HG02798 (cell line): ENCODE measurements around the gene GLIS1.

Source experiments
- ATAC-seq: cut with Tn5 transposase; IDR thresholded peaks from one replicate; pipeline ENCODE4 v1.9.1; 2021; ENCODE audit warnings: mild to moderate bottlenecking; ENCODE audit not compliant: unreplicated experiment, poor library complexity

GLIS1 gene

DNA sequence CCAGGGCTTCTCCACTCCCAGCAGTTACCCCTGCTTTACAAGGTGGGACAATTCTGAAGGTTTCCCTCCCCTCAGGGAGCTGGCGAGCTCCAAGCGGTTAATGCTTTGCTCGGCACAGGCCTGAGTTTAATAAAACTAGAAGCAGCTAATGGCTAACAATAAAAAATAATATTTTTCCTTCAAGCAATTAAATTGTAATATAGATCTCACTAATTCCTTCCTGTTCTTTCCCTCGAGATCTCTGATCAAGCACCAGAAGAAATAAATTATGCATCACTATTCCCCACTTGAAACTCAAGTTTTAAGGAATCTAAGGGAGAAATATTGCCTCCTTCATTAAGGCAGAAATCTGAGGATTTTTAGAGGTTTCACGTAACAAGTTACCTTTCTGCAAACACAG lies 42.9 kb downstream of the GLIS1 start:
- ATAC-seq, result no peak

DNA sequence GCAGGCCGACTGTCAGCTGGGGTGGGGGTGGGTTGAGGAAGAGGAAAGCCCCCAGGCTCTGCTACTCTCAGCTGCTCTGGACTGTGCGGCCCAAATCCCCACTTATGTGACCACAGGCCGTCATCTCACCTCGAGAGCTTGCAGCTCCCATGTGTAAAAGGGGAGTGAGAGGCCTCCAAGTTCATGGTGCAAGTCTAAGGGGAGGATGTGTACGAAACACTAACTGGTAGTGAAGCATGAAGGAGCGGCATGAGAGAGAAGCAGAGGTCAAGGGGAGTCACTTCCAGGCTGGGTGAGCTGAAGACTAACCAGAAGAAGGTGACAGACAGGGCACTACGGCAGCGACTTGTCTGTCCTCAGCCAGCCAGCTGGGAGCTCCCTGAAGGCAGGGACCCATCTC lies 43.8 kb downstream of the GLIS1 start:
- ATAC-seq, result no peak

DNA sequence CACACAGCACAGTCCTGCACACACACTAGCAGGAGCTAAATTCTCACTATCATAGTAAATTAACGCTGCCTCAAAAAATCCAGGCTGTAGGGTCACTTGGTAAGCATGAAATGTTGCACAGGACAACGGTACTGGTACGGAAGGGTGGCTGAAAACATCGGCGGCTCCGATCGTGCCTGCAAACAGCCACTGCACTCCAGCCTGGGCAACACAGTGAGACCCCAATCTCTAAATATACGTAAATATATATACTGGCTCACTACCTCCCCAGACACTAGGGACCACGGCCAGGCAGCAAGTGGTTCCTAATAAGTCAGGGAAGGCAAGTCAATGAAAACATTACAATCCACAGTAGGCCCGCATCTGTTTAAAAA lies 44.3 kb downstream of the GLIS1 start:
- ATAC-seq, result no peak

DNA sequence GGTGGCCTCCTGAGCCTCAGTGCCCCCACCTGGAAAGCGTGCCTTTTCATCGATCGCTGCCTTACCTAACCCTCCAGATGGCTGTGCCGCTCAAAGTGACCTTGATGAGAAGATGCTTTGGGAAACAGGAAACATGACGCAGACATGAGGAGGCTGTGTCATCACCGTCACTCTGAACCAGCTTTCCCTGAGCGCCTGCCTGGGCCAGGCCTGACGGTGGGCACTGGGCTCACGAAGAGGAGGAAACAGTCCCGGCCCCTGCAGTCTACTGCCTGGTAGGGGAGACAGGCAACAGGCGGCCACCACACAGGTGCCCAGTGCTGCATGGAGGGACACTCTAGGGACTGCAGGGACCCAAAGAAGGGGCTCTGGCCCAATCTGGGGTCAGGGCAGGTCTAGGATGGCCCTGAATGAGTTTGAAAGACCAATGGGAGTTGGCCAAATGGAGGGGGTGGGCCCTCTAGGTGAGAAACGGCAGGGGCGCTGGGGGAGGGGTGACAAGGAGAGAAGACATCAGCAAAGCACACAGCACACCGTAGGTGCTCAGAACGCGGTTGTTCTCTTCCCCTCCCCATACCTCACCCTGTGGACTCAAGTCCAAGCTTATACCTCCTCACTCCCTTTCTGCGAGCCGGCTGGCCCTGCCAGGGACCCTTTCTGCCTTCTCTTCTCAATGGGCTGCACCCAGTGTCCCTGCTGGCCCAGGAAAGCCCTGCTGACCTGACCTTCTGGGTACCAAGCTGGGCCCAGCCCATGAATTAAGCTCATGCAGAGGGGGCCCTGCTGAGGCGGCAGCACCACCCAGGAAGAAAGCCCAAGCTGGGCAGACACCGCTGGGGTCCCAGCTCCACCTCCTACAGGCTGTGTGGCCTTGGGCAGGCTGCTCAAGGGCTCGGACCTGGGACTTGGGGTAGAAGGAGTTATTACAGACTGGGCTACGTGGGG lies 44.9 kb downstream of the GLIS1 start:
- ATAC-seq, result no peak

DNA sequence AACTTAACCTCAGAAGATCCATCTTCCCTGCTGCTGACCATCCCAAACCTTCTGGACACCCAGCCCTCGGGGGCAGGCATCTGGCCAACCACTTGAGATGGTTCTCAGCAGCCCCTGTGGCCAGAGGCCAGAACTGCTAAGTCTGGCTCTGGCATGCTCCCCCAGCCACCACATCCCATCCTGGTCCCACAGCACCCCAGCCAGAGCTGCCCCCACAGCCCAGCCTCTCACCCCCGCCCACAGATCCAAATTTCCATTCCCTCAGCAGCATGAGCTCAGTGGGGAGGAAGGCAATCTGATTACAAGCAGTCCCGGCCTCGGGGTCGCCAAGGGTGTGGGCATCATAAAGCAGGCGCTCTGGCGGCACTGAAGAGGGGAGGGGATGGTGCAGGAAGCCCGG lies 45.6 kb downstream of the GLIS1 start:
- ATAC-seq, result no peak

DNA sequence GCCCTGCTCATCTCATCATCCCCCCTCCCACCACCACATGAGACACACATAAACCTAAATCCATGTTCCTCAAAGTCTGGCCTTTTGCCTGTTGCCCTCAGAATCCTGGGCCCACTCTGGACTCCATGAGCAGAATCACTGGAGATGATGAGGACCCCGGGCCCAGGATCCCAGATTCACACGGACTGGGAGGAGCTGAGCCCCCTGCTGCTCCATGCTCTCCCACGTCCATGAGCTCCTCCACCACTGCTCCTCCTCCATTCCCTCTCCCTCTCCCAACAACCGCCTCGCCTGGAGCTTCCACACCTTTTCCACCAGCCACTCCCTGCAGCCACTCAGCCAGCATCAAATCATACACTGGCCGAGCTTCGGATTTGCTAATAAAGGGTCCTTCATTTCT lies 47.6 kb downstream of the GLIS1 start:
- no peak for ATAC-seq

DNA sequence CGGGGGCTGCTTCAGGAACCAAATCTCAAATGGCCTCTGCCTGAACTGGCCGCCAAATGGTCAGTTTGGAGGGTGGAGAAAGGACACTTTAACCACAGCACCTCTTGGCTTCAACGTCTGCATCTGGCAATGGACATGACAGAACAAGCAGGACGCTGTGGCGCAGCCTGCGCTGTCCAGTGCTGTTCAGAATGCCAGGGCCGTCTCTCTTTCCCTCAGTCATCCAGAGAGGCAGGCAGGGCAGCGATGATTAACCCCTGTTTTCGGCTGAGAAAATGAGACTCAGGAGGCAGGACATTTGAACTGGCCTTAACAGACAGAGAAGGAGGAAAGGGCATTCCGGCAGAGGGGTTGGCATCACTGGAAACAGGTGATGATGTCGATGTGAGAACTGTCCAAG lies 48.6 kb downstream of the GLIS1 start:
- ATAC-seq, result no peak

DNA sequence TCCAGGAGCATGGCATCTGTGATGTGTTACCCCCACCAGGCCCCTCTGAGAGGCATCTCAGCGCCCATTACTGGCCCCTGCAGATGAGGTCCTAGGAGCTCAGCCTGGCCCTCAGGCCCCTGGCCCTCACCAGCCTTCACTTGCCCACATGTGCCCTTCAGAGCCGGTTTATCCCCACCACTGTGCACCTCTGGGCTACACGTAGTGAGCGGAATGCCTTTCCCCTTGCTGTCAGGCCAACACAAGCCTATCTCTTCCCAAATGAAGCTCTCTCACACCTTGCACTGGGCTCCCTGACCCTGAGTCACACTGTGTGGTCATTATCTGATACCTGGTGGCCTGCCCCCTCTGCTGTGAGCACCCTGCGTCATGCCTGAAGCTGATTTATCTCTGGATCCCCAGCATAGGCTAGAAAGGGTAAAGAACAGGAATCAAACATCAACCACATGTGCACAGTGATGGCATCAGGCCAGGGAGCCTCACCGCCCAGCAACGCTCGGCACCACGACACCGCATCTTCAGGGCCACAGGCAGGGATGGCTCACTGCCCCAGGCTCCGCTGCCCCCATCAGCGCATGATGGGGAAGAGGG lies 49.1 kb downstream of the GLIS1 start:
- ATAC-seq, result no peak

DNA sequence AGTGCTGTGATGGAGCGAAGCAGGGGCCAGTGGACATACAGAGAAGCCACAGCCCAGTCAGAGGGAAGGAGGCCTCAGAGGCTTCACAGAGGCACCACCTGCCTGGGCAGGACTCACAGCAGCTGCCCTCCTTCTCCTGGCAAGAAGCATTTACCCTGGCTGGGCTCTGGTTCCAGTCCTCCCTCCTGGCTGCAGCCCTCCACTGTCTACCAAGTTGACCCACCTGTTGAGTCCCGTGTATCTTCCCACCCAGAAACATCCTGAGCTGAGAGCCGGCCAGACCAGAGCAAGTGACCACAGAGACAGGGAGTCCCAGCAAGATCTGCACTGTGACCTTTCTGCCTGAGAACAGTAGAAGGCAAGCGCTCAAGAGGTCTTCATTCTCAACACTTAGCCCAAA lies 49.7 kb downstream of the GLIS1 start:
- ATAC-seq, result no peak

DNA sequence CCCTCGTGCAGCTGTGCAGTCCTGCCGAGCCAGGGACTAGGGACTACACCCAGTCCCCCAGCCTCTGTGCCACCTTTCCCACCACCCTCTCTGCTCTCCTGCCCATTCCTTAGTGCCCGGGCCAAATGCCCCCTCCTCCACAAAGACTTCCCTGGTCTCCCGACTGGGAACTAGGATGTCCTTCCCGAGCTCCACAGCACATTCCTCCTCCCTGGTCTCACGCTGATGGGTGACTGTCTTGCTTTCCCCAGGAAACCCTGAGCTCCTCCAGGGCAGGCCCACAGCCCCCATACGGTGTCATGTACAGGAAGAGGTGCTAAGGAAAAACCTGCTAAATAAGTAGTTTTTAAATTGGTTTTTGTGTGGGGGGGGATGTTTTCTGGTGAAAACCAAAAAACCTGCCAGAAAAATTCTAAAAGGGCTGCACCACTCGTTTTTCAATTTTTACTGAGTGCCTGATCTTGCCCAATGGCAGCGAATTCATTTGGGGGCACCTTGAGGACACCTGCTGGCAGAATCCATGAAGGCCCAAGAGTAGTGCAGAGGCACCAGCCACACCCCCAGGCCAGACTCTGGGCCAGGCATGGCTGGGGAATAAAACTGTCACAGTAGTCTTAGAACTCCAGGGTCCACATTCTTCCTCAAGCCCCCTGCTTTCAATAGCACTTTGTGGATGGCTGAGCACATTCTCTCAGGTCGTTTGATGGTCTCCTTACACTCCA lies 50.4 kb downstream of the GLIS1 start:
- ATAC-seq, result no peak

DNA sequence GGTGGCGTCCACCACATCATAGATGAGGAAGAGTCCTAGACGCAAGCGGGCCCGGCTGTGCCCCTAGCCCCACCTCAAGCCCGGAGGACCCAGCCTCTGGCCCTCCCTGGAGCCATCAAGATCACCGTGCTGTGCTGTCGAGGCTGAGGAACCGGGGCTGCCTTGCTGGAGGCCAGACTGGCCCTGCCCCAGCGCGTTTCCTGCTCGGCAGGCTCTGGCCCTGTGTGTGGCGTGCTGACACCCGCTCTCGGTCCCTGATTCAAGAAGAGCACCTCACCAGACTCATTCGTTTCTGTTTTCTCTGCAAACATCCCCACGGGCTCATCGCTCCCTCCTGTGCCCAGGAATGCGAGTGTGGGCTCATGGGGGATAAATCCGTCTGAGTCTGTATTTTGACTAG lies 51.1 kb downstream of the GLIS1 start:
- no peak for ATAC-seq

DNA sequence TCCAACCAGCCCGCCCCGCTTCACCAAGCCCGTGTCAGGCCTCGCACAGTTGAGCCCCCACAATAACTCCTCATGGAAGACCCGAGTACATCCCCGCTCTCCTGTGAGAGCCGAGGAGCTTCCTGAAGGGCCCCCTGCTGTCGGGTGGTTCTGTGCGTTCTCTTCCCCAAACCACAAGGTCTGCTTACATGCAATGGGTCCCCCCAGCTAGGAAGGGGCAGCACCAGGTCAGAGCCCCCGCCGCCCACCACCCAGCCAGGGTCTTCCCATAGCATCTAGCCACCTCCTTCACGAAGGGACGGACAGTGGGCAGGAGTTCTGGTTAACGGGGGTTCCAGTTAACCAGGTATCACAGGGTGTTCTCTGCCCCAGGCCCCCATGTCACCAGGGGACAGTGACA lies 51.5 kb downstream of the GLIS1 start:
- no peak for ATAC-seq

DNA sequence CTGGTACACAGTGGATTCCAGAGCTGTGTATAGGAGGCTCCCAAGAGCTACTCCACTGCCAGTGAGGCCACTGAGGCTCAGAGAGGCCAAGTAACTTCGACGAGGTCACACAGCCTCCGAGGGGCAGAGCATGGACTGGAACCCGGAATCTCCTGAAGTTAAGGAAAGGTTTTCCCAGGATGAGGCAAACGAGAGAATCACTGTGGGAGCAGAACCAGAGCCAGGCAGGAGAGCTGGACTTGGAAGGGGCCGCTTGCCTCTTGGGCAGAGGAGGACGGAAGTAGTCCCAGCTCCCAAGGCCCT lies 52.0 kb downstream of the GLIS1 start:
- no peak for ATAC-seq

DNA sequence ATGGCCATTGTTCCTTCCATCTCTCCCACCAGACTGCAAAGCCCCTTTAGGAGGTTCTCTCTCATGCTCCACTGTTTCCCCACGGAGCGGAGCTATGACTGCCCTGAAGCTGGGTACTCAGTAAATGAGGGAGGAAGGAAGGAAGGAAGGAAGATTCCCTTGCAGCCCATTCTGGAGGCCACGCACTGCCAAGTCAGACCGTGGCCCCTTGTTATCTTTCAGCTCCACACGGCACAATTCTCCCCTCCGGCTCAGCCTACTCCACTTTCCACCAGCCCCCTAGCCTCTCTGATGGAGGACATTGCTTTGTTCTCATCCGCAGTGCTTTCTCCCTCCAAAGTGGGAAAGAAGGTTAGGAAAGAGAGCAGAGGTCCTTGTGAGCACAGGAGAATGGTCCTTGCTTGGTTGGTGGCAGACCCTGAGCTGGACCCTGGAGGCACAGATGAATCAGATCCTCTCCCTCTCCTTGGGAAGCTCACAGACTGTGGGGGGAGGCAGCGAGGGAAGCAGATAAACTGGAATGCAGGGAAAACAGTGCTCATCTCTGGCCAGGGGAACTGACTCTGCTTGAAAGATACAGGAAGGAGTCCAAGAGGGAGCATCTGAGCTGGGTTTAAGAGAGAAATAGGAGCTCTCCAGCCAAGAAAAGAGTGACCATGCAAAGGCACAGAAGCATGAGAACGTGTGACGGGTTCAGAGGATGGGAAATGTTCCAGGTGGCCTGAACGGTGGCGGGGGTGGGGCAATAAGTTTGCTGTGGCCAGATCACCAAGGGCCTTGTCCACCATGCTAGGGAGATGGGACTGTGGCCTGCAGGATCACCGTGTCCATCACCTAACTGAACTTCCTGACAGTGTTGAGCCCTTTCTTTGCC lies 52.6 kb downstream of the GLIS1 start:
- ATAC-seq, result no peak

DNA sequence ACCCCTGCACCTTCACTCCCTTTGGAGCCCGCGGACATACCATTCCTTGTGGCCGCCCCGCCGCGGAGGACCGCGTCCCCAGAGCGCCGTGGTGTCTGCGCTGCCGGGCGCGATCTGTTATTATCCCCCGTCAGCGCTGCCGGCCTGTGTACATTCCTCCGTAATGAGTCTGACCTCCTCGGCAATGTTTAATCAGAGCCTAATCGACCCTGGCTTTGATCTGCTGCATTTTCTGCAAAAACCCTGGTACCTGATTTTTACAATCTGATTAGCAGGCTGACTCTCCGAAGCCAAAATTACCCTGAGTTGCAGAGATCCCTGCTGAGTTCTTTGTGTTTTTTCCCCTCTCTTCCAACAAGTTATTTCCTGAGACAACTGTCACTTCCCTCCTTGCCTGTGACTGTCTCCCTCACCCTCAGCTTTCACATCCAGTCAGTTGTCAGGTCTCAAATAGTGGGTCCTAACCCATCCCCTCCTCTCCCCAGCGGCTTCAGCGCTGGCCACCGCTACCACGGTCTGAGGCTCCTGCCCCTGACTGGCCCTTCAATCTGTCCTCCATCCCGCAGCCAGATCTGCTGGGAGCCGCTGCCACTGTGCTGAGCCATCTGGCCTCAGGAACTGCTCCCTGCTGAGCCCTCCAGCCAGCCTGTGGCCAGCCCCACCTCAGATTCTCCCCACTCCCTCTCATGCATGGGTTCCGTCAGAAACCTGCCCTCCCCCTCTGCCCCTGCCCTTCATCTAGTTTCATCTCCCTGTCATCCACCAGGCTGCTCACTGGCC lies 53.5 kb downstream of the GLIS1 start:
- ATAC-seq, result no peak

DNA sequence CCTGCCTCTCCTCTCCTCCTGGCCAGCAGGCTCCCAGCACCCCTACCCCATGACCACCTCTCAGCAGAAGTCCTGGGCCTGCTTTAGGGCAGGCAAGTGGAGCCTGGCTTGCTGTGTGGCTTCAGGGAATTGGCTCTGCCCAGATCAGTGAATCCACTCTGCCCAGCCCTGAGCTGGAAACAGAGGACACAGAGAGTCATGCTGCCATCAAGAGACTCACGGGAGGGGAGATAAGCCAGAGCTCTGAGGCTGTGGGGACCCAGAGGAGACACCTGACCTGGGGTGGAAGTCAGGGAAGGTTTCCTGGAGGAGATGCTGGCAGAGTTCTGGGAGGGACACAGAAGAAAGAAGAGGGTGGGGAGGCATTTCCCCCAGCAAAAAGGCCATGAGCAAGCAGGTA lies 54.2 kb downstream of the GLIS1 start:
- no peak for ATAC-seq

DNA sequence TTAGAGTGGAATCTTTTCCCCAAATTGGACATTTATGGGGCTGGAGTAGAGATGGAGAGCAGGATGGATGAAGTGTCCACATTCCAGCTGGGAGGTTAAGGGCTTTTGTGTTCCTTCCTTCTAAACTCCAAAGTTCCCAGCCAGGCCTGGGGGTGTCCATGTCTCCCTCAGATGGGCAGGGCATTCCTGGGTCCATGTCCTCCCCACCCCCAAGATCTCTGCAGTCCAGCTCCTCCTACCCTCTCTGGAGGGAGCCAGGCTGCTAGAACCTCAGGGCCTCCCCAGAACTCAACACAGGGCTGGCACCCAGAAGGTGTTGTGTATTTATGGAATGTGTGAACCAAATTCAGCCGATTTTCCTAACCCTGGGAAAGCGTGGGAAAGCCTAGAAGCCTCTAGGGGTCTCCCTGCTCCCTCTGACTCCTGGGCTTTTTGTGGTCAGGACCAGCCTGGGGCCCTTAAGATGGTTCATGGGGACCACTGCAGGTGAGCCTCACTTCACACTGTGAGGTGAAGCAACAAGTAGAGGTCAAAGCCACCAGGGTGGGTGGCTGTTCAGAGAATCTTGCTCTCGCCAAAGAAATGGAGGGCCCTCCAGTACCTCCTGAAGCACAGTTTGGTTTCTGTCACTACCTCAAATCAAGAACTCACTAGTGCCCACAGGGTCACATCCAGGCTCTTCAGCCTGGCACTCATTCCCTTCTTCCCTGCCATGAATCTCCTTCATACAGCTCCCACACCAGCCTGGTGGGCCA lies 54.8 kb downstream of the GLIS1 start:
- ATAC-seq, result no peak

DNA sequence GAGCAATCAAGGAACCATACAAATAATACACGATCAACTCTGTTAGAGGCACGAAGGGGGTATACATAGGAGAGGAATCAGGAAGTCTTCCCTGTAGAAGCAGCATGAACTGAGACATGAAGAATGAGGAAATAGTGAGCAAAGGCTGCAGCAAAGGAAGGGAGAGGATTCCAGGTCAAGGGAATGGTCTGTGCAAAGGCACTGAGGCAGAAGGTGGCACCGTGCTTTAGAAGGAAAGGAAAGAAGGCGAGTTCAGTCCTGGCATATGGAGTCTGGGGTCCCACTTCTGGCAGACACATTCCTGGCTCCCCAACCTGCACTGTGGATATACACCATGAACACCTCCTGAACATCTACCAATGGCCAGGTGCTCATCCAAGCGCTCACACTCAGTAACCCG lies 56.1 kb downstream of the GLIS1 start:
- ATAC-seq, result no peak

DNA sequence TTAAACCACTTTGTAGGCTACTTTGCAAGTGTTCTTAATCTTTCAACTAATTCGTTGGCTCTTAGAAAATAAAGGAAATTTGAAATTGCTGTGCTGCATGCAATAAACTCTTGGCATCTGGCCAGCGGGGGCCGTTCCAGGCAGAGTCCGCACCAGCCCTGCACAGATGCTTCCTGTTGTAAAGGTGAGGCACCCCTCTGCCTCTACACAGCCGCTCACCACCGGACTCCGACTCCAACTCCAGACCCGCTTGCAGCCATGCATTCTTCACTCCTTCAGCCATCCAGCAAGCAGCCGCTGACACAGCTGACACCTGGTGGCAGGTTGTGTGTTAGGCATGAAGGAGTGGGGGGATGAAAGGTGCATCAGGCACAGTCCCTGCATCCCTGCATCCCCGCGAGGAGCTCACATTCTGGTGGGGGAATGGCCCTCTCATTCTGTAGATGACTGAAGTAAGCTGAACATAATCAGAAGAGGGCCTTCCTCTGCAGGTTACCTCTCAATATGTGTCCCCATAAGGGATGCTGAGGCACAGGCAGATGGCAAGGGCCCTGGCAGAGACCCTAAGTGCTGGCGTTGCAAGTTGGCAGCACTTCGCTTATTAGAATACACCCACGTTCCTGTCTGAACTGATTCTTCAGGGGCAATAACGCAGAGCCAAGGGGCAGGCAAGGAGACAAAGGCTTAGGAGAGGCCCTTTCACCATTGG lies 56.8 kb downstream of the GLIS1 start:
- ATAC-seq, result no peak
